Thyroid gland (tissue), 4 donors: ENCODE data around the gene SLC25A42. TPM values are rescaled to one million over a fixed set of nuclear protein-coding genes. Genes with fewer than 3 reads are reported as not detected.
A peak's percentile ranks its signal among the peaks of the same experiment; 100 is the strongest.

Source experiments
- DNase-seq, 2 donors: peaks; one replicate each; pipeline ENCODE4 v3.0.0-alpha.2; 2019
- H3K27ac ChIP-seq, 3 donors: fragments of 200-600 bp; sonication (generic); 1 replicate in 2 of 3; 2 replicates in 1 of 3; pipeline ENCODE4 v1.5.1; 2016 to 2019; ENCODE audit warnings: mild to moderate bottlenecking in 1 of 3, moderate library complexity in 1 of 3
- H3K27me3 ChIP-seq: fragments of 200-600 bp; sonication (generic); one replicate; pipeline ENCODE4 v1.5.1; 2019
- H3K36me3 ChIP-seq, 2 donors: fragments of 200-600 bp; sonication (generic); one replicate each; pipeline ENCODE4 v1.5.1; 2016 to 2019
- H3K4me1 ChIP-seq, 2 donors: fragments of 200-600 bp; sonication (generic); one replicate each; pipeline ENCODE4 v1.5.1; 2017 to 2019
- H3K4me3 ChIP-seq, 3 donors: fragments of 200-600 bp; sonication (generic); replicated peaks in 1 of 3; 1 replicate in 2 of 3; 2 replicates in 1 of 3; pipeline ENCODE4 v1.5.1; 2016; ENCODE audit warnings: mild to moderate bottlenecking in 1 of 3
- H3K9me3 ChIP-seq: fragments of 200-600 bp; sonication (generic); one replicate; pipeline ENCODE4 v1.5.1; 2017
- POLR2A ChIP-seq, 2 donors: fragments of 450-650 bp; IDR thresholded peaks; one replicate each; pipeline ENCODE4 v1.6.1; 2017; ENCODE audit warnings: antibody characterized with exemption in 2 of 2, mild to moderate bottlenecking in 2 of 2, moderate library complexity in 1 of 2
- WGBS, 2 donors: methylation state at CpG; one replicate each; pipeline ENCODE4 v1.1.5; 2017; 5-methylcytosine and 5-hydroxymethylcytosine counted together
- intact Hi-C: fragments of 100-400 bp; cut with DNase I; formaldehyde crosslinking; loops from one replicate; pipeline ENCODE4 v1.15.1; 2023
- total RNA-seq, 4 donors: library from RNA; depleted of rRNA; stranded (reverse); fragments of >200 nt; gene quantifications; one replicate each; pipeline ENCODE4 v1.2.3, GENCODE V29; 2016
- TF ChIP-seq, protein P1 (sequence below), 6 experiments: fragments of 200-600 bp in 3 of 6; fragments of 450-650 bp in 3 of 6; sonication (generic) in 3 of 6; IDR thresholded peaks; one replicate each; pipeline ENCODE4 v1.5.1; 2016 to 2019; ENCODE audit warnings: antibody characterized with exemption in 6 of 6, mild to moderate bottlenecking in 2 of 6, inconsistent platforms in 1 of 6, moderate library complexity in 1 of 6

The SLC25A42 gene
- total RNA-seq, 4 donors from 2014 or later: 28.0 to 43.9 (median 33.9) TPM

DNA sequence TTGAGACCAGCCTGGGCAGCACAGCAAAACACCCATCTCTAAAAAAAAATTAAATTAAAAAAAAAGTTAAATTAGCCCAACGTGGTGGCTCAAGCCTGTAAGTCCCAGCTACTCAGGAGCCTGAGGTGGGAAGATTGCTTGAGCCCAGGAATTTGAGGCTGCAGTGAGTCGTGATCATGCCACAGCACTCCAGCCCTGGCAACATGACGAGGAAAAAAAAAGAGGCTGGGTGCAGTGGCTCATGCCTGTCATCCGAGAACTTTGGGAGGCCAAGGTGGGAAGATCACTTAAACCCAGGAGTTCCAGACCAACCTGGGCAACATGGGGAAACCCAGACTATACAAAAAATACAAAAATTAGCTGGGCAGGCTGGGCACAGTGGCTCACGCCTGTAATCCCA, 76.7 kb downstream of the SLC25A42 start:
- Histone ChIP-seq H3K4me3 (no peak overlapping the region), H3K4me1 (peaks cover 10% of the 10 kb centered on the region in 2 donors), H3K27ac (no peak overlapping the region), H3K36me3 (no peaks in the 10 kb centered on the region), H3K9me3 (no peaks in the 10 kb centered on the region), H3K27me3 (no peaks in the 10 kb centered on the region)
- TF ChIP-seq POLR2A (IDR thresholded peaks at IDR 0.05): no peak
- TF ChIP-seq, protein P1, sequence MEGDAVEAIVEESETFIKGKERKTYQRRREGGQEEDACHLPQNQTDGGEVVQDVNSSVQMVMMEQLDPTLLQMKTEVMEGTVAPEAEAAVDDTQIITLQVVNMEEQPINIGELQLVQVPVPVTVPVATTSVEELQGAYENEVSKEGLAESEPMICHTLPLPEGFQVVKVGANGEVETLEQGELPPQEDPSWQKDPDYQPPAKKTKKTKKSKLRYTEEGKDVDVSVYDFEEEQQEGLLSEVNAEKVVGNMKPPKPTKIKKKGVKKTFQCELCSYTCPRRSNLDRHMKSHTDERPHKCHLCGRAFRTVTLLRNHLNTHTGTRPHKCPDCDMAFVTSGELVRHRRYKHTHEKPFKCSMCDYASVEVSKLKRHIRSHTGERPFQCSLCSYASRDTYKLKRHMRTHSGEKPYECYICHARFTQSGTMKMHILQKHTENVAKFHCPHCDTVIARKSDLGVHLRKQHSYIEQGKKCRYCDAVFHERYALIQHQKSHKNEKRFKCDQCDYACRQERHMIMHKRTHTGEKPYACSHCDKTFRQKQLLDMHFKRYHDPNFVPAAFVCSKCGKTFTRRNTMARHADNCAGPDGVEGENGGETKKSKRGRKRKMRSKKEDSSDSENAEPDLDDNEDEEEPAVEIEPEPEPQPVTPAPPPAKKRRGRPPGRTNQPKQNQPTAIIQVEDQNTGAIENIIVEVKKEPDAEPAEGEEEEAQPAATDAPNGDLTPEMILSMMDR (IDR thresholded peaks at IDR 0.05): no peak
- intact Hi-C loops: loop anchor here (10.0 kb wide), 1 partner anchor 84 kb away; no protein-coding TSS in a partner anchor
- no peak for DNase-seq
- 71 to 72% methylated on average over 5 of the region's 5 CpGs for WGBS, 2 donors

DNA sequence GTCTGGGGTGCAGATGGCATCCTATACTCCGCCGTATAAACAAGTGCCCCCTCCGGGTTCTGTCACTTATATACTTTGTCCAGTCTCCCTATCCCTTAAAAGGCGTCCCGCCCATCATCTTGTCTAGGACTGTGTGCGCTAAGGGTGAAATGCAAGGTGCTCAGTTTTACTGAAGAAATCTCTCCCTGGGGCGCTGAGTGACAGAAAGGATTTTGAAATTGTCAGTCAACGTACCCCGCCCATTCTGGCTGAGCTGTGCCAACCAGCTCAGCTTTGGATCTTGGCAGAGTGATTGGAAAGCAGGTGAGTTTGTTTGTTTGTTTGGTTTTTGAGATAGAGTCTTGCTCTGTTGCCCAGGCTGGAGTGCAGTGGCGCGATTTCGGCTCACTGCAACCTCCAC, 78.6 kb downstream of the SLC25A42 start:
- no peaks in the 10 kb centered on the region for H3K27me3 ChIP-seq
- TF ChIP-seq, protein P1 (IDR thresholded peaks at IDR 0.05): no peak
- no peak for TF ChIP-seq POLR2A (IDR thresholded peaks at IDR 0.05)
- no peak overlapping the region for H3K4me3 ChIP-seq
- 90 to 92% methylated on average over 12 of the region's 12 CpGs for WGBS, 2 donors
- DNase-seq: no peak
- no peaks in the 10 kb centered on the region for H3K9me3 ChIP-seq
- H3K4me1 ChIP-seq: peaks cover 11% of the 10 kb centered on the region in 2 donors
- H3K27ac ChIP-seq: no peak overlapping the region
- no peaks in the 10 kb centered on the region for H3K36me3 ChIP-seq
- intact Hi-C loops: loop anchor here (2.0 to 10.0 kb wide), 2 partner anchors 82 to 88 kb away; no protein-coding TSS in a partner anchor

DNA sequence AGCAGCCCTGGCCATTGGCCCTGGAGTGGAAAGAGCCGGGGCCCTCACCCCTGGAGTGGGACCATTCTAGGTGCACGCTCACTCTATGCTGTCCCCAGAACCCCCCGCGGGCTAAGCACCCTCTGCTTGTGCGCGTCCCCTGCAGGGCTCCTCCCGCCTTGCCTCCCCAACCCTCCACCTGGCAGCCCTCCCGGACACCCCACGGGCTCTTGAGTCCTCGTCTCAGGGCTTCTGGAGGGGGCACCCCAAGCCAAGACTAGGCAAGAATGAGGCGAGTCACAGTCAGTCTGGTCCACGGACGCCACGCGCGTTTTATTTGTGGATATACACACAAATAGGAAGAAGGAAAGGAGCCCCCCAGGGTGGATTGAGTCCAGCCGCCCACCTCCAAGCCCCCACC, 81.5 kb downstream of the SLC25A42 start:
- H3K4me1 ChIP-seq: peaks cover 4 to 7% of the 10 kb centered on the region in 2 donors
- intact Hi-C loops: loop anchor here (10.0 kb wide), 1 partner anchor 80 kb away; no protein-coding TSS in a partner anchor
- TF ChIP-seq, protein P1 (IDR thresholded peaks at IDR 0.05): no peak
- TF ChIP-seq POLR2A (IDR thresholded peaks at IDR 0.05): no peak
- WGBS, 2 donors: 94 to 95% methylated on average over 4 to 9 of the region's 17 CpGs
- no peaks in the 10 kb centered on the region for H3K9me3 ChIP-seq
- H3K36me3 ChIP-seq: peaks cover 0 to 4% of the 10 kb centered on the region in 2 donors
- H3K4me3 ChIP-seq: no peak overlapping the region
- no peak for DNase-seq
- no peak overlapping the region for H3K27ac ChIP-seq
- H3K27me3 ChIP-seq: no peaks in the 10 kb centered on the region

DNA sequence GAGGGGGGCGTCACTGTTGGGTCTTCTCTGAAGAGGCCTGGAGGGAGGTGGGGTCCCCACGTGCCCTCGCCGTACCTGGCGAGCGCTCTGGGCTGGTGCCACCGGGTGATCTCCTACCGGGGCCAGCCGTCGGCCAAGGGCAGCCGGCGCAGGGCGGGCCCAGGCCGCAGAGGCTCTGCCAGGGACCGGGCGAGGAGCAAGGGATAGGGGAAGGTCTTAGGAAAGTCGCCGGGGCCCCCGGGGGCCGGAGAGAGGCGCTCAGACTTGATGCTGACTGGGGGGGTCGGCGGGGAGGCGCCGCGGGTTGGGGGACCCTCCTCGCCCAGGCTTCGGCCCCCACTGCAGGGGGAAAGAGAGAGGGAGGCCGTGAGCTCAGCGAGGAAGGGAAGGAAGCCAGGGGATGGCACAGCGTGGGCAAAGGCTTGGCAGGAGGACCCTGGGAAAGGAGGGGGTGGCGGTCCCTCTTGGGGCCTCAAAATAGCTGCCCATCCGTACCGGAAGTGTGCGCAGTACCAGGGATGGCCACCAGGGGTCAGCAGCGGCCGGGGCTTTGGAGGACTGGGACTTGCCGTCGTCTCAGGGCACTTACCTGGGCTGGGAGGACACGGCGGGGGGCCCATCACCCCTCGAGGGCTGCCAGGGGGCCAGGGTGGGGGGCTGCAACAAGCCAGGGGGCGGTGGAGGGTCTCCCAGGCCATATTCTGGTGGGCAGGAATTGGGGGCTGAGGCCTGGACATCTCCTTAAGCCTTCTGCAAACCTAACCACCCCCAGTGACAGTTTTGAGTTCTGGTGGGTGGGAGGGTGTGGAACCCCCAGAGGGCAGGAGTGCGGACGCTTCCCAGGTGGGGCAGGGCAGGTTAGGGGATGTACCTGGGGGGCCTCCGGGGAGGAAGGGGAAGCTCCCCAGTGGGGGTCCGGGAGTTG, 82.2 kb downstream of the SLC25A42 start:
- DNase-seq: peak; percentile 69 to 77
- WGBS, 2 donors: 37 to 48% methylated on average over 17 to 32 of the region's 47 CpGs
- Histone ChIP-seq H3K4me1 (peaks cover 4 to 7% of the 10 kb centered on the region in 2 donors), H3K36me3 (peaks cover 0 to 4% of the 10 kb centered on the region in 2 donors), H3K9me3 (no peaks in the 10 kb centered on the region), H3K4me3 (no peak overlapping the region), H3K27ac (no peak overlapping the region), H3K27me3 (no peaks in the 10 kb centered on the region)
- intact Hi-C loops: loop anchor here (10.0 kb wide), 1 partner anchor 79 kb away; no protein-coding TSS in a partner anchor
- TF ChIP-seq, protein P1 (IDR thresholded peaks at IDR 0.05): peak; percentile 80 to 99 (median 92)
- TF ChIP-seq POLR2A (IDR thresholded peaks at IDR 0.05): no peak

DNA sequence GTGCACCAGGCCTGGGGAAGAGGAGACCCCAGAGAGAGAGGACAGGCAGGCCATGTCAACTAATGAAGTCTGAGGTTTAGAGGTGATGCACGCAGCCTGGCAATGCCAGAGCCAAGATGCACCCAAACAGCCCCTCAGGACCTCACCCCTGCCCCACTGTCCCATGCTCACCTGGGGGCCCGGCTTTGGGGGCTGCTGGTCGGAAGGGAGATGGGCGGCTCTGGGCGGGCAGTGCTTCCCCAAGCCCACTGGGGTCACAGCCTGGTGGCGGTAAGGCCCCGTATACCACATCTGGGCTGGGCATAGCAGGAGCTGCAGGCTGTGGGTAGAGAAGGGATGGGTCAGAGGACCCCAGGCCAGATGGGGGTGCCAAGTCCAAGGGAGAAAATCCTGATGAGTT, 83.1 kb downstream of the SLC25A42 start:
- intact Hi-C loops: loop anchor here (10.0 kb wide), 1 partner anchor 78 kb away; no protein-coding TSS in a partner anchor
- Histone ChIP-seq H3K36me3 (peaks cover 0 to 4% of the 10 kb centered on the region in 2 donors), H3K4me1 (peaks cover 4 to 7% of the 10 kb centered on the region in 2 donors), H3K27ac (no peak overlapping the region), H3K27me3 (no peaks in the 10 kb centered on the region), H3K9me3 (no peaks in the 10 kb centered on the region), H3K4me3 (no peak overlapping the region)
- TF ChIP-seq POLR2A (IDR thresholded peaks at IDR 0.05): no peak
- TF ChIP-seq, protein P1 (IDR thresholded peaks at IDR 0.05): no peak
- WGBS, 2 donors: 91 to 98% methylated on average over 6 to 7 of the region's 7 CpGs
- DNase-seq: no peak
